Type B pancreatic cell (in vitro differentiated cells): ENCODE results near the gene SIRPG. TPM values are rescaled to one million over a fixed set of nuclear protein-coding genes. Genes with fewer than 3 reads are reported as not detected.
"Not testable (repeated sequence)": the region's sequence is repeated elsewhere in the genome, so short reads cannot be mapped to it uniquely, and the experiment has no call there.

ENCODE experiments used
- DNase-seq: peaks from one replicate; pipeline ENCODE4 v3.0.0; 2021; ENCODE audit warnings: mixed read lengths; ENCODE audit not compliant: unreplicated experiment; ENCODE audit errors: extremely low spot score
- H3K27ac Mint-ChIP-seq: 2 replicates; pipeline ENCODE4 v1.8.0; 2021; ENCODE audit warnings: mild to moderate bottlenecking, mixed read lengths
- H3K27me3 Mint-ChIP-seq: 2 replicates; pipeline ENCODE4 v1.8.0; 2021; ENCODE audit warnings: mixed read lengths
- H3K36me3 Mint-ChIP-seq: 2 replicates; pipeline ENCODE4 v1.8.0; 2021; ENCODE audit warnings: mixed read lengths
- H3K4me1 Mint-ChIP-seq: one replicate; pipeline ENCODE4 v1.8.0; 2021; ENCODE audit warnings: mixed read lengths; ENCODE audit not compliant: unreplicated experiment
- H3K4me3 Mint-ChIP-seq: 2 replicates; pipeline ENCODE4 v1.8.0; 2021; ENCODE audit warnings: mild to moderate bottlenecking, mixed read lengths
- H3K9me3 Mint-ChIP-seq: 2 replicates; pipeline ENCODE4 v1.8.0; 2021; ENCODE audit warnings: mixed read lengths
- CTCF ChIP-seq: fragments of 200-600 bp; sonication (generic); conservative IDR thresholded peaks from 2 replicates; pipeline ENCODE4 v1.5.0; 2021; ENCODE audit warnings: antibody characterized with exemption, mild to moderate bottlenecking
- total RNA-seq: library from RNA; stranded (reverse); gene quantifications from 2 replicates; pipeline ENCODE4 v1.2.1, GENCODE V29; 2021; ENCODE audit warnings: low replicate concordance

Gene SIRPG
- total RNA-seq, 1 donor from 2014 or later, result not detected

GRCh38 chr20:1618479-1618878 is 39.1 kb downstream of the SIRPG start:
- no peak for DNase-seq
- Mint-ChIP-seq H3K9me3 (peaks cover 5% of the 10 kb centered on the region), H3K4me3 (no peak overlapping the region), H3K36me3 (no peaks in the 10 kb centered on the region), H3K27ac (no peak overlapping the region), H3K4me1 (no peaks in the 10 kb centered on the region), H3K27me3 (peaks cover 12% of the 10 kb centered on the region)
- TF ChIP-seq CTCF, result no peak

GRCh38 chr20:1616858-1617434 is 40.6 kb downstream of the SIRPG start:
- Mint-ChIP-seq H3K27me3 (peaks cover 13% of the 10 kb centered on the region), H3K27ac (no peak overlapping the region), H3K4me3 (no peak overlapping the region), H3K4me1 (no peaks in the 10 kb centered on the region), H3K36me3 (no peaks in the 10 kb centered on the region), H3K9me3 (peaks cover 5% of the 10 kb centered on the region)
- no peak for DNase-seq
- no peak for TF ChIP-seq CTCF

GRCh38 chr20:1610404-1610803 is 47.2 kb downstream of the SIRPG start:
- not testable (repeated sequence) for H3K4me3 Mint-ChIP-seq, H3K4me1 Mint-ChIP-seq, H3K27ac Mint-ChIP-seq, H3K27me3 Mint-ChIP-seq, DNase-seq, H3K9me3 Mint-ChIP-seq, H3K36me3 Mint-ChIP-seq

- H3K27ac Mint-ChIP-seq, H3K4me1 Mint-ChIP-seq, H3K27me3 Mint-ChIP-seq, H3K36me3 Mint-ChIP-seq, H3K4me3 Mint-ChIP-seq, H3K9me3 Mint-ChIP-seq, DNase-seq: not testable (repeated sequence)
Measured at GRCh38 chr20:1608678-1609347, 48.8 kb downstream of the SIRPG start.

GRCh38 chr20:1600736-1601135 is 56.8 kb downstream of the SIRPG start:
- Mint-ChIP-seq H3K27ac (no peak overlapping the region), H3K36me3 (no peaks in the 10 kb centered on the region), H3K9me3 (no peaks in the 10 kb centered on the region), H3K4me1 (no peaks in the 10 kb centered on the region), H3K4me3 (no peak overlapping the region), H3K27me3 (no peaks in the 10 kb centered on the region)
- TF ChIP-seq CTCF, result no peak
- no peak for DNase-seq

GRCh38 chr20:1595333-1595732 is 62.2 kb downstream of the SIRPG start:
- Mint-ChIP-seq H3K36me3 (no peaks in the 10 kb centered on the region), H3K4me3 (no peak overlapping the region), H3K4me1 (no peaks in the 10 kb centered on the region), H3K27ac (no peak overlapping the region), H3K9me3 (no peaks in the 10 kb centered on the region), H3K27me3 (no peaks in the 10 kb centered on the region)
- DNase-seq, result no peak
- TF ChIP-seq CTCF, result no peak
